HG02970 (cell line): Measurements from ENCODE around the gene F2RL1.
"Not testable (repeated sequence)": the region's sequence is repeated elsewhere in the genome, so short reads cannot be mapped to it uniquely, and the experiment has no call there.

ENCODE experiments used
- ATAC-seq: cut with Tn5 transposase; IDR thresholded peaks from one replicate; pipeline ENCODE4 v1.9.1; 2021; ENCODE audit warnings: mild to moderate bottlenecking, moderate library complexity, moderate number of reproducible peaks; ENCODE audit not compliant: unreplicated experiment, low FRiP score

Gene F2RL1

GRCh38 chr5:76805821-76806505, 12.9 kb upstream of the F2RL1 start:
- ATAC-seq: no peak

GRCh38 chr5:76807296-76807695, 11.5 kb upstream of the F2RL1 start:
- no peak for ATAC-seq

GRCh38 chr5:76808141-76808691, 10.6 kb upstream of the F2RL1 start:
- ATAC-seq: no peak

DNA sequence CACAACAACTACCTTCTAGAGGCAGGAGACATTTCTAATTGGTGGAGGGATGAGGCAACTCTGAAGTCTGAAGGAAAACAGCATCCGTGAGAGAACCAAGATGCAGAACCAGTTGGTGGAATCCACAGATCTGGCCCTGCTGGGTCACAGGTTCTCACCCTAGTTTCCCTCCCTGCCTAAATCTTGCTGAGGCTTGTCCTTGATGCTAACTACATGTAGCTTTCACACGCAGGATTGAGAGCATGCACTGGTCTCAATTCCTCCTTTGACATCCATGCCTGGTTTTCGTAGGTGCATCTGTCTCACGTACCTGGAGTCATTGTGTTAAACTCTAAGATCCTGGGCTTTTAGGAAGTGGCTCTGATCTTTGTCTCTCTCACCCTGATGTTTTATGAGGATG, 9.7 kb upstream of the F2RL1 start:
- ATAC-seq: no peak

- no peak for ATAC-seq
Measured at GRCh38 chr5:76810236-76810635, 8.6 kb upstream of the F2RL1 start.

- ATAC-seq: no peak
Measured at GRCh38 chr5:76811214-76811613, 7.6 kb upstream of the F2RL1 start.

GRCh38 chr5:76812209-76812608, 6.6 kb upstream of the F2RL1 start:
- not testable (repeated sequence) for ATAC-seq

- no peak for ATAC-seq
Measured at GRCh38 chr5:76813982-76814562, 4.8 kb upstream of the F2RL1 start.

DNA sequence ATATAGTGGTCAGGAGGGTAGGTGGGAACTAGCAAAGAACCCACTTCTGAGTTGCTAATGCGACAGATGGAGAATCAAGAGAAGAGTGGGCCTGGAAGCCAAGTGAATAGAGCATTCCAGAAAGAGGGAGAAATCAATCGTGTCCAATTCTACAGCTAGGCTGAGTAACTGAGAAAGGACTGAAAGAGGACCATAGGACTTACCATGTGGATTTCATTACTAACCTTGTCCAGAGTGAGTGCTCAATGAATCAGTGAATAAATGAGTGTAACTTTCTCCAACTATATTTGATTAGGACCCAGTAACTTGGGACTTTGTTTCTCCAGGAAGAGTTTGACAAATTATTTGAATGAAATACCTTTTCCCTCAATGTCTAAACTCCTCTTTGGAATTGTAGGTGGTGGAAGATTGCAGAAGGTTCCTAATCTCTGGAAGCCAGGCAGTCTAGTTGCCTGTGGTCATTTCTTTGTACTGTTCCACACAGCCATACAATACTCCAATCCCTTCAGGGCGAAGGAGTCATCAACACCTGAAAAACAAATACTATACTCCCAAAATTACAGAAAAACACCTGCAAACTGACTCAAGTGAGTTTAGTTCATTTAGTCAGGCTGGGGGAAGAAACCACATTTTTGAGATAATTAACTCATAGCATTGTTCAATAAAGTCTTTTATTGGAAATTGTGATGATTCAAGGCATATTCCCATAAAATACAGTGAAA, 2.6 kb upstream of the F2RL1 start:
- no peak for ATAC-seq

DNA sequence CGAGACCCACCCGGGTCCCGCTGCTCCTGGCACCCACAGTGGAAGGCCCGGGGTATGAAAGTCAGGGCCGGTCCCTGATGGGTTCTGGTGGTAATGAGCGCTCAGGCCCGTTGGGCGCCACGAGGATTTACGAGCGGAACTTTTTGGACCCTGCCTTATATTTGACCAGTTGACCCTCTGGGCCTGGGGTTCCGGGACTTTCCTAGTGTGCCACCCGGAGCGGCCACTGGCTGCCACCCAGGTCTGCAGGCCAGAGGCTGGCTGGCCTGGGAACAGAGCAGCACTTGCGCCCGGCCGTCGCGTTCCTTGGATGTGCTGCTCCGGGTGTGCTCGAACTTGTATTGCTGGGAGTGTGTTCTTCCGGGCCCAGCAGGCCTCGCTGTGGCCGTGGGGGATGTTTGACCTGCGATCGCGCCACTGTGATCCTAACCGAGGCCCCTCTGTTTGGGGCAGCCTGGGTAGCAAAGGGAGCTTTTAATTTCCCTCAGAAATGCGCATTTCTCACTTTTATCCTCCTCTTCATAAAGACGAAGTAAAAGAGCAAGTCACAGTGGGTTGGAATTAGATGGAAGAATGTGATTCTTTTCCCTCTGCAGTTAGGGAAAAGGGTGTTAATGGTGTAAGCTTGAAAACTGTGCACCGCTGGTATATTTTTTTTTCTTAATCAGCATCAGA, 1.2 kb downstream of the F2RL1 start:
- ATAC-seq: no peak

GRCh38 chr5:76820526-76820890, 1.7 kb downstream of the F2RL1 start:
- no peak for ATAC-seq

GRCh38 chr5:76821136-76821535, 2.3 kb downstream of the F2RL1 start:
- ATAC-seq: no peak

GRCh38 chr5:76822105-76822731, 3.4 kb downstream of the F2RL1 start:
- not testable (repeated sequence) for ATAC-seq

GRCh38 chr5:76826416-76826815, 7.6 kb downstream of the F2RL1 start:
- not testable (repeated sequence) for ATAC-seq

DNA sequence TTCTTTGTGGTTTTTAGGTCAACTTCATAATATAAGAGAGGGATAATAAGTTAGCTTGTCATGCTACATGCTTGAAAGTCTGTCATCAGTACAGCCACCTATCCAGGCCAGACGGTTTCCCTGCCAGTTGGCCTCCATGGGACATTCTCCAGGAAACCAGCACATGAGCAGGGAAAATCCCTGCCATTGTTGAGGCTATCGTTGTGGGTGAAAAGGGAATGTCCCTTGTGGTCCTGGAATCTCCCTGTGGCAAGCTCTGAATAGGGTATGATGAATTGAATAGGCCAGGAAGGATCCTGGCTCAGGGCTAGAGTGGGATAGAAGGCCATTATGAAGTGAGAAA, 12.3 kb downstream of the F2RL1 start:
- no peak for ATAC-seq

DNA sequence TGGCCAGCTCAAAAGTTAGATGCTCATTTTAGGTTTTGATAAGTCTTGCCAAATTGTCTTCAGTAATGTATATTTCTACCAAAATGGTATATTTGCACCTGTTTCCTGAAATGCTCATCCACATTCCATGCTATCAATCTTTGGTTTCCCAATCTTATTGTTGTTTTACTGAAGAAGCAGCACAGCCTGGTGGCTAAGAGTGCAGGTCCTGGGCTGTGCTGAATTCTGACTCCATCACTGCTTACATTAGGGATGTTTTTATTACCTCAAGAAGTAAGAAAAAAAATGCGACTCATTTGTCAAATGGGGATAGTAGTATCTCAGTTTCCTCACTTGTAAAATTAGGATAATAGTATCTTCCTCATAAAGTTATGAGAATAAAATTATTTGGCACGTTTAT, 17.4 kb downstream of the F2RL1 start:
- no peak for ATAC-seq

DNA sequence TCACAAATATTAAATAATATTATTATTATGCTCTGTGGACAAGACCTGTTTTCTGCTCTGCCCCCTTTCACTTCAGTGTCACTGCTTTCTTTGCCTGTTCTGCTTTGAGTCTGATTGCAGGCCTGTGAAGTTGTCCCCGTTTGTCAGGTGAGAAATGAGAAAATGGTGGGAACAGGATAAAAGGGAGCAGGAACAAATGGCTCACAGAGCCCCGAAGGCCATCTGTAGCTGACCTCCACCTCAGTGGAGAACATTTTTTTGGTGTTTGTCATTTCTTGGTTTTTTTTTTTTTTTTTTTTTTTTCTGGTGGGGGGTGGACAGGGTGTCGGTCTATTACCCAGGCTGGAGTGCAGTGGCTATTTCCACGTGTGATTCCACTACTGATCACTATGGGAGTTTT, 17.8 kb downstream of the F2RL1 start:
- ATAC-seq: no peak

DNA sequence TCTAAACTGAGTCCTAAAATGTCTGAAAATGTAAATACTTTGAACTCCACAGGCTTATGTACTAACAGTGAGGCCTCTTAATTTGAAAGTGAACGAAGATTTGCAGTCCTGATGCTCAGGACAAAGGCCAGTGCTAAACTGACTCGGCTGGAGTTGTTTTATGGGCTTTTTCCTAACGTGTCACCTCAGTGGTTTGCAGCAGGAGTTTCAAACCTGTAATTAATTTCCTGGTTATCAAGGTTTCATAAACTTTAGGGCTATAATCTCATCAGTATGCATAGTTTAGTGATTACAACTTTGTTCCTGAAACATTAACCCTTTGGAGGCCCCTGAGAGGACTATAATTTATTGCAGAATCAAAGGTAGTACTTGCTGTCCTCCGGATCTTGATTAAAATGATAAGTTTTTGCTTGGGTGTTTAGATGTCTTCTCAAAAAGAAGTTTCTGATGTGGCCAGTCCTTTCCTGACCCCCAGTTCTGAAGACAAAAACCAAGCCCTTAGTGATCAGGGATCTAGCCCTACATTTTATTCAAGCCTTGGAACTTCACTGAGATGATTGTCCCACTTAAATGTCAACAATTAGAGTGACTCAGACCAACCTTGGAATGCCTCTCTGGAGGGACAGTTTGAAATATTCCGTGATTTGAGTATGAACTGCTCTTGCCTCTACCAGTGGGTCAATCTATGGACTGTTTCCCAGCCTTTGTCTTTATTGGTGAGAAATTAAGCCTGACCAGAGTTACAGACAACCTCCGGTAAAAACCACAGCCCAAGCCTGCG, 19.8 kb downstream of the F2RL1 start:
- no peak for ATAC-seq

DNA sequence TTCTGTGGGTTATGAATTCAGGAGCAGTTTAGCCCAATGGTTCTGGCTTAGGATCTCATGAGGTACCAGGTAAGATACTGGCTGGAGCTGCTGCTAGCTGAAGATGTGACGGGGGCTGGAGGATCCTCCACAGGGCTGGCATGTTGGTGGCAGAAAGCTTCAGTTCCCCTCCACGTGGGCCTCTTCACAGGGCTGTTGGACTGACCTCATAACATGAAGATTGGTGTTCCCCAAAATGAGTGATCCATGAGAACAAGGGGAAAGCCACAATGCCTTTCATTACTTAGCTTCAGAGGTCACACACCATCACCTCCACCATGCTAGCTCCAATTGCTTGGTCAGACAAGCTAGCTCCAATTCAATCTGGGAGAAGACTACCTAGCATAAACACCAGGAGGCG, 22.5 kb downstream of the F2RL1 start:
- ATAC-seq: no peak

DNA sequence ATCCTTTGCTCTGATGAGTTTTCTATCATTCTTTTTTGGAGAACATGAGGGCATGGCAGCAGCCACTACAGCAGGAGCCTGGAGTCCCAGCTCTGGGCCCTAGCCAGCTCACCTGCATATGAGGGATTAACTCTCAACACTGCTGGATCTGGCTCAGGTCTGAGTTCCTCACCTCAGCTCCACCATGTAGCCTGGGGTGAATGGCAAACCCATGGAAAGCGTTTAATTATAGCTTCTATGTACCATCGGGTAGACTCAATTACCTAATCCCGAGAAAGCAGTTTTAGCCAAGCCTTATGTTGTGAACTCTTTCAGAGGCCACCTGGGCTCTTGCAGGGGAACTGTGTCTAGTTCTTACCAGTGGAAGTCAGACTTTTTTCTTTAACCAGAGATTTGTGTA, 27.1 kb downstream of the F2RL1 start:
- ATAC-seq: no peak
